Measurements from ENCODE around the gene GPAT3.

DNA sequence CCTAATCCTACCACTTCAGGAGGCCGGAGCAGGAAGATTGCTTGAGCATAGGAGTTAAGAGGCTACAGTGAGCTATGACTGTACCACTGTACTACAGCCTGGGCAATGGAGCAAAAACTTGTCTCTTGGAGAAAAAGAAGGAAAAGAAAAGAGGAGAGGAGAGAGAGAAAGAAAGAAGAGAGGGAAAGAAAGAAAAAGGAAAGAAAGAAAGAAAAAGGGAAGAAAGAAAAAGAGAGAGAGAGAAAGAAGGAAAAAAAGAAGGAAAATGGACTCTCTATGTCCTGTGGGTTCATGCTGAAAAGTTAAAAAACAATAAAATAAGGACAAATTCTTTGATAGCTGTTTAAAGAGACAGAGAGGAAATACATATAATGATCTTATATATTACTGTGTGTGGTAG is 37.7 kb upstream of the GPAT3 start:
- TF ChIP-seq, protein P1, sequence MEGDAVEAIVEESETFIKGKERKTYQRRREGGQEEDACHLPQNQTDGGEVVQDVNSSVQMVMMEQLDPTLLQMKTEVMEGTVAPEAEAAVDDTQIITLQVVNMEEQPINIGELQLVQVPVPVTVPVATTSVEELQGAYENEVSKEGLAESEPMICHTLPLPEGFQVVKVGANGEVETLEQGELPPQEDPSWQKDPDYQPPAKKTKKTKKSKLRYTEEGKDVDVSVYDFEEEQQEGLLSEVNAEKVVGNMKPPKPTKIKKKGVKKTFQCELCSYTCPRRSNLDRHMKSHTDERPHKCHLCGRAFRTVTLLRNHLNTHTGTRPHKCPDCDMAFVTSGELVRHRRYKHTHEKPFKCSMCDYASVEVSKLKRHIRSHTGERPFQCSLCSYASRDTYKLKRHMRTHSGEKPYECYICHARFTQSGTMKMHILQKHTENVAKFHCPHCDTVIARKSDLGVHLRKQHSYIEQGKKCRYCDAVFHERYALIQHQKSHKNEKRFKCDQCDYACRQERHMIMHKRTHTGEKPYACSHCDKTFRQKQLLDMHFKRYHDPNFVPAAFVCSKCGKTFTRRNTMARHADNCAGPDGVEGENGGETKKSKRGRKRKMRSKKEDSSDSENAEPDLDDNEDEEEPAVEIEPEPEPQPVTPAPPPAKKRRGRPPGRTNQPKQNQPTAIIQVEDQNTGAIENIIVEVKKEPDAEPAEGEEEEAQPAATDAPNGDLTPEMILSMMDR (IDR thresholded peaks at IDR 0.05), result no peak
- TF ChIP-seq POLR2A (IDR thresholded peaks at IDR 0.05), result no peak

Measured in heart left ventricle (tissue), 13 donors.